HCT116 (cell line): ENCODE results near the gene PTPRA. TPM values are rescaled to one million over a fixed set of nuclear protein-coding genes. Genes with fewer than 3 reads are reported as not detected.

Source experiments
- ATAC-seq: fragments of 200-7000 bp; cut with Tn5 transposase; 2 replicates; pipeline ENCODE4 v1.9.1; 2020; ENCODE audit warnings: mild to moderate bottlenecking, moderate library complexity
- BruUV-seq: library from RNA; stranded (reverse); fragments of 400-500 nt; replicated peaks from 2 replicates; lab custom pipeline; 2021; lab: Mats Ljungman, UMichigan
- CTCF ChIA-PET: fragments of 300-600 bp; sonication (Branson Sonifier 250); formaldehyde crosslinking; loops from one replicate; lab custom pipeline; 2021; ENCODE audit warnings: antibody characterized with exemption; lab: Charles Lee
- POLR2A ChIA-PET: fragments of 300-600, 350-600 bp; sonication (Branson Sonifier 250); formaldehyde crosslinking; loops from one replicate; lab custom pipeline; 2021; ENCODE audit warnings: antibody characterized with exemption; lab: Charles Lee
- RAD21 ChIA-PET, 2 experiments: fragments of 300-600 bp; sonication (Branson Sonifier 250); formaldehyde crosslinking; loops; one replicate each; lab custom pipeline; 2023; ENCODE audit warnings: low total read pairs in 2 of 2; ENCODE audit not compliant: uncharacterized antibody in 2 of 2, unreplicated experiment in 2 of 2, low non-redundant PET in 1 of 2; lab: Charles Lee
- DNase-seq: peaks from one replicate; pipeline ENCODE4 v3.0.0-alpha.2; 2010; ENCODE audit warnings: low read depth, low spot score
- H2AFZ ChIP-seq: fragments of 200-600 bp; shearing (Covaris generic), sonication (generic); 2 replicates; pipeline ENCODE4 v1.6.1; 2017; ENCODE audit warnings: low read depth, mixed run types, mixed read lengths, antibody characterized with exemption, low read length; ENCODE audit not compliant: poor library complexity, severe bottlenecking
- H3K27ac ChIP-seq: 2 replicates; pipeline ENCODE4 v1.5.1; 2012; ENCODE audit warnings: low read depth, low read length
- H3K27me3 ChIP-seq: fragments of 200-600 bp; sonication (generic); 2 replicates; pipeline ENCODE4 v1.6.1; 2016; ENCODE audit warnings: mixed run types, low read length, mixed read lengths; ENCODE audit not compliant: insufficient read depth
- H3K36me3 ChIP-seq, 2 experiments: fragments of 200-500 bp in 1 of 2; fragments of 200-600 bp in 1 of 2; sonication (Bioruptor generic) in 1 of 2; sonication (generic) in 1 of 2; 2 replicates each; pipeline versions ENCODE4 v1.5.1 to v1.6.1; 2014 to 2016; ENCODE audit warnings: low read length in 2 of 2, inconsistent platforms in 1 of 2, mixed read lengths in 1 of 2, mixed run types in 1 of 2; ENCODE audit not compliant: insufficient read depth in 2 of 2, control insufficient read depth in 1 of 2
- H3K4me1 ChIP-seq, 2 experiments: fragments of 200-600 bp in 1 of 2; sonication (generic) in 1 of 2; 2 replicates each; pipeline versions ENCODE4 v1.5.1 to v1.6.1; 2012 to 2017; ENCODE audit warnings: low read length in 2 of 2, inconsistent platforms in 1 of 2, mild to moderate bottlenecking in 1 of 2, mixed read lengths in 1 of 2, mixed run types in 1 of 2, moderate library complexity in 1 of 2; ENCODE audit not compliant: insufficient read depth in 2 of 2, control insufficient read depth in 1 of 2
- H3K4me2 ChIP-seq: fragments of 200-600 bp; sonication (generic); 2 replicates; pipeline ENCODE4 v1.6.1; 2017; ENCODE audit warnings: mixed run types, low read length, mixed read lengths
- H3K4me3 ChIP-seq, 2 experiments: fragments of 200-600 bp in 1 of 2; sonication (generic) in 1 of 2; replicated peaks in 1 of 2; 2 replicates each; pipeline ENCODE4 v1.5.1; 2011 to 2016; ENCODE audit warnings: low read length in 2 of 2, control low read depth in 1 of 2, low read depth in 1 of 2, mild to moderate bottlenecking in 1 of 2, mixed read lengths in 1 of 2, mixed run types in 1 of 2
- H3K79me2 ChIP-seq: fragments of 200-600 bp; sonication (generic); 2 replicates; pipeline ENCODE4 v1.6.1; 2017; ENCODE audit warnings: mild to moderate bottlenecking, mixed run types, low read length, moderate library complexity, mixed read lengths; ENCODE audit not compliant: insufficient read depth
- H3K9ac ChIP-seq: fragments of 200-600 bp; sonication (generic); 2 replicates; pipeline ENCODE4 v1.6.1; 2016; ENCODE audit warnings: low read length, mixed read lengths
- H3K9me2 ChIP-seq: fragments of 200-600 bp; sonication (generic), shearing (Covaris generic); 2 replicates; pipeline ENCODE4 v1.6.1; 2017; ENCODE audit warnings: mixed run types, mild to moderate bottlenecking, moderate library complexity; ENCODE audit not compliant: insufficient read depth
- H3K9me3 ChIP-seq, 2 experiments: fragments of 200-500 bp in 1 of 2; fragments of 200-600 bp in 1 of 2; sonication (Bioruptor generic) in 1 of 2; sonication (generic) in 1 of 2; 2 replicates each; pipeline ENCODE4 v1.6.1; 2014 to 2017; ENCODE audit warnings: low read length in 2 of 2, mixed read lengths in 2 of 2, inconsistent platforms in 1 of 2, low read depth in 1 of 2, mild to moderate bottlenecking in 1 of 2, mixed run types in 1 of 2, moderate library complexity in 1 of 2; ENCODE audit not compliant: control insufficient read depth in 1 of 2, insufficient read depth in 1 of 2
- H4K20me1 ChIP-seq: fragments of 200-600 bp; sonication (generic), shearing (Covaris generic); 2 replicates; pipeline ENCODE4 v1.6.1; 2017; ENCODE audit warnings: mixed run types, mild to moderate bottlenecking, moderate library complexity; ENCODE audit not compliant: insufficient read depth
- EGR1 ChIP-seq: IDR thresholded peaks from 2 replicates; pipeline ENCODE4 v1.6.1; 2012; ENCODE audit warnings: low read depth
- ELF1 ChIP-seq: IDR thresholded peaks from 2 replicates; pipeline ENCODE4 v1.6.1; 2012; ENCODE audit warnings: low read depth, borderline replicate concordance
- EZH2 ChIP-seq: fragments of 200-600 bp; sonication (generic); IDR thresholded peaks from 2 replicates; pipeline ENCODE4 v1.6.1; 2017; ENCODE audit warnings: antibody characterized with exemption, mixed run types
- FOSL1 ChIP-seq: IDR thresholded peaks from 2 replicates; pipeline ENCODE4 v1.6.1; 2012; ENCODE audit warnings: low read depth
- JUND ChIP-seq: IDR thresholded peaks from 2 replicates; pipeline ENCODE4 v1.6.1; 2012
- MAX ChIP-seq: IDR thresholded peaks from 2 replicates; pipeline ENCODE4 v1.6.1; 2012
- POLR2A ChIP-seq: IDR thresholded peaks from 2 replicates; pipeline ENCODE4 v1.7.0; 2011; ENCODE audit warnings: borderline replicate concordance; ENCODE audit not compliant: insufficient read depth, insufficient read length; ENCODE audit errors: extremely low read depth
- REST ChIP-seq: IDR thresholded peaks from 2 replicates; pipeline ENCODE4 v1.6.1; 2012; ENCODE audit warnings: low read depth
- SIN3A ChIP-seq: IDR thresholded peaks from 2 replicates; pipeline ENCODE4 v1.6.1; 2012; ENCODE audit warnings: low read depth
- SP1 ChIP-seq: IDR thresholded peaks from 2 replicates; pipeline ENCODE4 v1.6.1; 2012; ENCODE audit warnings: low read depth
- SRF ChIP-seq: IDR thresholded peaks from 2 replicates; pipeline ENCODE4 v1.6.1; 2012; ENCODE audit warnings: low read depth
- TCF7L2 ChIP-seq: IDR thresholded peaks from 2 replicates; pipeline ENCODE4 v1.7.0; 2011; ENCODE audit warnings: borderline replicate concordance, inconsistent platforms; ENCODE audit not compliant: insufficient read depth, insufficient read length; ENCODE audit errors: extremely low read depth
- YY1 ChIP-seq: IDR thresholded peaks from 2 replicates; pipeline ENCODE4 v1.6.1; 2011; ENCODE audit warnings: low read length, low read depth, moderate library complexity, mild to moderate bottlenecking; ENCODE audit not compliant: insufficient replicate concordance; ENCODE audit errors: extremely low read depth
- ZBTB33 ChIP-seq: IDR thresholded peaks from 2 replicates; pipeline ENCODE4 v1.6.1; 2011; ENCODE audit warnings: mild to moderate bottlenecking, low read length, moderate library complexity; ENCODE audit not compliant: insufficient replicate concordance; ENCODE audit errors: extremely low read depth
- ZFX ChIP-seq: fragments of 450-650 bp; IDR thresholded peaks from 2 replicates; pipeline ENCODE4 v1.6.1; 2017
- ZNF274 ChIP-seq: fragments of 200-500 bp; sonication (Bioruptor generic); IDR thresholded peaks from 2 replicates; pipeline ENCODE4 v1.6.1; 2014; ENCODE audit warnings: mild to moderate bottlenecking, low read depth, low read length, inconsistent platforms
- intact Hi-C: fragments of 100-400 bp; cut with micrococcal nuclease; formaldehyde crosslinking; loops from 2 replicates; pipeline ENCODE4 v1.10.0; 2022
- total RNA-seq: library from RNA; stranded (reverse); gene quantifications from one replicate; pipeline ENCODE4 v1.2.1, GENCODE V29; 2021; ENCODE audit not compliant: unreplicated experiment

Gene PTPRA
- total RNA-seq, 1 experiment from 2014 or later, result 44.6 TPM

DNA sequence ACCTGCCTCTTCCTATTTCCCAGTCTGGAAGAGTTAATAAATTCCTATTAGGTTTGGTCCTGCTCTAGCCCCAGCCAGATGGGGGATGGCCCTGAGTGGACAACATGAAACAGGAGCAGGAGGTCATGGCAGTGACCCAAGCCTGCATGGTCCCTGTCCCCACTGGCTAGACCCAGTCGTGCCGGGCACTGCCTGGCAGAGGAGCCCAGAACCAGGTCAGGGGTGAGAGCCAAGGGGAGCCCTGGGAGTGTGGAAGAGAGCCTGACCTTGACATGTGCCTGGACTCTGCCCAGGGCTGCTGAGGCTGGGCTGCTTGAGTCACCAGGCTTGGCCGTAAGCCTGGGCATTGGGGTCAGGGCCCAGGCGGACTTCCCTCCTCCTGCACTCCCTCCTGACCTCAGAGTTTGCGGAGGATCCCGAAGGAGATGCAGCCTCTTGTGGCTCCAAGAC is 207.7 kb downstream of the PTPRA start:
- H3K4me2 ChIP-seq, result no peak overlapping the region
- ChIA-PET POLR2A (no interaction called here), RAD21 (no interaction called here), CTCF (no interaction called here)
- no peaks in the 10 kb centered on the region for H3K79me2 ChIP-seq
- H3K4me3 ChIP-seq, result no peak overlapping the region
- no peak overlapping the region for H3K27ac ChIP-seq
- no peaks in the 10 kb centered on the region for H4K20me1 ChIP-seq
- ATAC-seq (no peak), DNase-seq (no peak)
- H3K27me3 ChIP-seq, result no peaks in the 10 kb centered on the region
- no peak overlapping the region for H3K9ac ChIP-seq
- no TSS peak for BruUV-seq
- TF ChIP-seq FOSL1 (no peak), POLR2A (no peak), ZFX (no peak)
- TF ChIP-seq, all 23 proteins: peak for 0
- intact Hi-C loops, result no loop called here
- H3K4me1 ChIP-seq, result peaks cover 0 to 7% of the 10 kb centered on the region in 2 experiments; a peak in 2 of 4 replicates
- no peaks in the 10 kb centered on the region for H3K36me3 ChIP-seq
- H3K9me3 ChIP-seq, result no peaks in the 10 kb centered on the region
- no peak overlapping the region for H2AFZ ChIP-seq
- no peaks in the 10 kb centered on the region for H3K9me2 ChIP-seq

- no peak for TF ChIP-seq REST
- TF ChIP-seq ZNF274, result no peak
- no peak for TF ChIP-seq EGR1
- no peak for TF ChIP-seq ELF1
- TF ChIP-seq SP1, result no peak
- TF ChIP-seq MAX, result no peak
- no peak for TF ChIP-seq SRF
- TF ChIP-seq TCF7L2, result no peak
- no peak for TF ChIP-seq YY1
- TF ChIP-seq JUND, result no peak
- TF ChIP-seq SIN3A, result no peak
- no peak for TF ChIP-seq ZBTB33
- TF ChIP-seq EZH2, result no peak
- peaks cover 0 to 7% of the 10 kb centered on the region in 2 experiments; a peak in 2 of 4 replicates for H3K4me1 ChIP-seq
- CTCF ChIA-PET, result no interaction called here
Measured at GRCh38 chr20:3081641-3082040, 208.4 kb downstream of the PTPRA start.

More at GRCh38 chr20:3081641-3082040, 208.4 kb downstream of the PTPRA start:
- H3K27ac ChIP-seq, result no peak overlapping the region
- no peaks in the 10 kb centered on the region for H3K9me3 ChIP-seq
- ChIA-PET POLR2A (no interaction called here), RAD21 (no interaction called here)
- H3K27me3 ChIP-seq, result no peaks in the 10 kb centered on the region
- H3K9me2 ChIP-seq, result no peaks in the 10 kb centered on the region
- ATAC-seq (no peak), DNase-seq (no peak)
- H3K36me3 ChIP-seq, result no peaks in the 10 kb centered on the region
- H4K20me1 ChIP-seq, result no peaks in the 10 kb centered on the region
- H3K4me2 ChIP-seq, result no peak overlapping the region
- no peak overlapping the region for H2AFZ ChIP-seq
- no peak overlapping the region for H3K4me3 ChIP-seq
- intact Hi-C loops, result no loop called here
- H3K9ac ChIP-seq, result no peak overlapping the region
- no TSS peak for BruUV-seq
- no peaks in the 10 kb centered on the region for H3K79me2 ChIP-seq
